DND-41 (cell line): ENCODE measurements around the gene REELD1.

ENCODE experiments used
- EZH2 ChIP-seq: IDR thresholded peaks from 3 replicates; pipeline ENCODE4 v1.6.1; 2012; ENCODE audit warnings: borderline replicate concordance, low read depth, mild to moderate bottlenecking, moderate library complexity, low read length, inconsistent platforms; ENCODE audit not compliant: severe bottlenecking
- TF ChIP-seq, protein P1 (sequence below): IDR thresholded peaks from 2 replicates; pipeline ENCODE4 v1.5.1; 2012; ENCODE audit warnings: borderline replicate concordance, low read length, moderate library complexity, mild to moderate bottlenecking; ENCODE audit not compliant: poor library complexity, severe bottlenecking; ENCODE audit errors: extremely low read depth

DNA sequence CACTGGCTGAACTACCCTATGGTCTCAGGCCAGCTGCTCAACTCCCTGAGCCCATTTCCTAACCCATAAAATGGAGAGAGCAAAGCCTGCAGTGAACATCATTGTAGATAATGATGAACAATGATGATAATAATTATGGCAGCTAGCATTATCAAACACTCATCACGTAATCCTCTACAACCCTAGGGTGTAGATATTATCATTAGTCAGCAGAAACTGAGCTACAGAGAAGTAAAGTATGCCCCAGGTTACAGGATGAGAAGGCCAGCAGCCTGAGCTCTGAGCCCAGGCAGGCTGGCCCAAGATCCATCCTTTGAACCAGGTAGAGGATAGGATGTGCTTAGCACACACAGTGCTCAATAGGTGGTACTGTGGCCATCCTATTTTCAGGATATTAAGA, 43.2 kb downstream of the REELD1 start:
- TF ChIP-seq, protein P1, sequence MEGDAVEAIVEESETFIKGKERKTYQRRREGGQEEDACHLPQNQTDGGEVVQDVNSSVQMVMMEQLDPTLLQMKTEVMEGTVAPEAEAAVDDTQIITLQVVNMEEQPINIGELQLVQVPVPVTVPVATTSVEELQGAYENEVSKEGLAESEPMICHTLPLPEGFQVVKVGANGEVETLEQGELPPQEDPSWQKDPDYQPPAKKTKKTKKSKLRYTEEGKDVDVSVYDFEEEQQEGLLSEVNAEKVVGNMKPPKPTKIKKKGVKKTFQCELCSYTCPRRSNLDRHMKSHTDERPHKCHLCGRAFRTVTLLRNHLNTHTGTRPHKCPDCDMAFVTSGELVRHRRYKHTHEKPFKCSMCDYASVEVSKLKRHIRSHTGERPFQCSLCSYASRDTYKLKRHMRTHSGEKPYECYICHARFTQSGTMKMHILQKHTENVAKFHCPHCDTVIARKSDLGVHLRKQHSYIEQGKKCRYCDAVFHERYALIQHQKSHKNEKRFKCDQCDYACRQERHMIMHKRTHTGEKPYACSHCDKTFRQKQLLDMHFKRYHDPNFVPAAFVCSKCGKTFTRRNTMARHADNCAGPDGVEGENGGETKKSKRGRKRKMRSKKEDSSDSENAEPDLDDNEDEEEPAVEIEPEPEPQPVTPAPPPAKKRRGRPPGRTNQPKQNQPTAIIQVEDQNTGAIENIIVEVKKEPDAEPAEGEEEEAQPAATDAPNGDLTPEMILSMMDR: no peak
- no peak for TF ChIP-seq EZH2
